HepG2 (cell line): Measurements from ENCODE around the gene YJEFN3. TPM values are rescaled to one million over a fixed set of nuclear protein-coding genes. Genes with fewer than 3 reads are reported as not detected.

Source experiments
- ELF1 ChIP-seq: sonication (generic); formaldehyde crosslinking; IDR thresholded peaks from 2 replicates; pipeline ENCODE4 v1.4.0; 2020; ENCODE audit warnings: missing genetic modification reagents
- FLYWCH1 ChIP-seq: sonication (generic); formaldehyde crosslinking; IDR thresholded peaks from 2 replicates; pipeline ENCODE4 v1.8.1; 2023; ENCODE audit warnings: mild to moderate bottlenecking, missing genetic modification reagents
- GATAD1 ChIP-seq: IDR thresholded peaks from 2 replicates; pipeline ENCODE4 v1.6.1; 2016; ENCODE audit warnings: missing genetic modification reagents, missing compliant biosample characterization
- NFRKB ChIP-seq: fragments of 450-650 bp; IDR thresholded peaks from 2 replicates; pipeline ENCODE4 v1.6.1; 2017
- PHB2 ChIP-seq: fragments of 450-650 bp; IDR thresholded peaks from 2 replicates; pipeline ENCODE4 v1.6.1; 2018; ENCODE audit not compliant: partially characterized antibody
- SKI ChIP-seq: fragments of 450-650 bp; IDR thresholded peaks from one replicate; pipeline ENCODE4 v1.6.1; 2018; ENCODE audit warnings: mild to moderate bottlenecking; ENCODE audit not compliant: partially characterized antibody
- ZBTB8A ChIP-seq: sonication (generic); formaldehyde crosslinking; IDR thresholded peaks from 2 replicates; pipeline ENCODE4 v1.4.0; 2020; ENCODE audit warnings: mild to moderate bottlenecking, low read depth, missing genetic modification reagents, borderline replicate concordance
- ZFP36 ChIP-seq: fragments of 150-350 bp; IDR thresholded peaks from 2 replicates; pipeline ENCODE4 v1.6.1; 2018; ENCODE audit warnings: borderline replicate concordance, low read length, low read depth; ENCODE audit not compliant: partially characterized antibody
- ZNF484 ChIP-seq: sonication (generic); formaldehyde crosslinking; IDR thresholded peaks from 2 replicates; pipeline ENCODE4 v1.5.1; 2020; ENCODE audit warnings: mild to moderate bottlenecking, low read depth, missing genetic modification reagents, borderline replicate concordance
- ZNF569 ChIP-seq: sonication (generic); formaldehyde crosslinking; IDR thresholded peaks from 2 replicates; pipeline ENCODE4 v1.5.0; 2020; ENCODE audit warnings: mild to moderate bottlenecking, missing genetic modification reagents, moderate library complexity, borderline replicate concordance
- ZNF703 ChIP-seq: sonication (generic); formaldehyde crosslinking; IDR thresholded peaks from 2 replicates; pipeline ENCODE4 v1.5.1; 2020; ENCODE audit warnings: missing genetic modification reagents, mild to moderate bottlenecking, moderate library complexity, borderline replicate concordance
- polyA plus RNA-seq, 8 experiments: library from polyadenylated mRNA; depleted of rRNA in 3 of 8; stranded (reverse) in 7 of 8; unstranded in 1 of 8; fragments of >200 nt; fragmentation: Illumina TruSeq in 4 of 8; extraction: Trizol in 4 of 8; gene quantifications; 2 replicates each; pipeline versions ENCODE4 v1.2.1 to v1.2.3, GENCODE V29; 2011 to 2016; ENCODE audit warnings: low read depth in 4 of 8, missing spikeins in 1 of 8, mixed read lengths in 1 of 8; ENCODE audit not compliant: insufficient read depth in 1 of 8
- total RNA-seq, 5 experiments: library from RNA; depleted of rRNA; stranded (reverse); fragments of >200 nt; fragmentation: Illumina TruSeq; extraction: Trizol; gene quantifications; 2 replicates each; pipeline ENCODE4 v1.2.3, GENCODE V29; 2016; ENCODE audit warnings: low read depth in 1 of 5
- TF ChIP-seq, protein P1 (sequence below): sonication (generic); formaldehyde crosslinking; IDR thresholded peaks from 2 replicates; pipeline ENCODE4 v1.4.0; 2020; ENCODE audit warnings: mild to moderate bottlenecking, missing genetic modification reagents, borderline replicate concordance
- TF ChIP-seq, protein P2 (sequence below): sonication (generic); formaldehyde crosslinking; IDR thresholded peaks from 2 replicates; pipeline ENCODE4 v1.8.0; 2022; ENCODE audit warnings: low read depth, missing genetic modification reagents
- TF ChIP-seq, protein P3 (sequence below): sonication (generic); formaldehyde crosslinking; IDR thresholded peaks from 2 replicates; pipeline ENCODE4 v1.4.0; 2020; ENCODE audit warnings: missing genetic modification reagents, borderline replicate concordance
- TF ChIP-seq, protein P4 (sequence below): sonication (generic); formaldehyde crosslinking; IDR thresholded peaks from 2 replicates; pipeline ENCODE4 v1.4.0; 2020; ENCODE audit warnings: missing genetic modification reagents
- TF ChIP-seq, protein P5 (sequence below): sonication (generic); formaldehyde crosslinking; IDR thresholded peaks from 2 replicates; pipeline ENCODE4 v1.4.0; 2020; ENCODE audit warnings: mild to moderate bottlenecking, missing genetic modification reagents

Gene YJEFN3
- total and polyA plus RNA-seq, 2 of the 13 experiments (the other 11 are each of a cell fraction or from before 2014, with no cell fraction given): 0.89 to 4.0 TPM

DNA sequence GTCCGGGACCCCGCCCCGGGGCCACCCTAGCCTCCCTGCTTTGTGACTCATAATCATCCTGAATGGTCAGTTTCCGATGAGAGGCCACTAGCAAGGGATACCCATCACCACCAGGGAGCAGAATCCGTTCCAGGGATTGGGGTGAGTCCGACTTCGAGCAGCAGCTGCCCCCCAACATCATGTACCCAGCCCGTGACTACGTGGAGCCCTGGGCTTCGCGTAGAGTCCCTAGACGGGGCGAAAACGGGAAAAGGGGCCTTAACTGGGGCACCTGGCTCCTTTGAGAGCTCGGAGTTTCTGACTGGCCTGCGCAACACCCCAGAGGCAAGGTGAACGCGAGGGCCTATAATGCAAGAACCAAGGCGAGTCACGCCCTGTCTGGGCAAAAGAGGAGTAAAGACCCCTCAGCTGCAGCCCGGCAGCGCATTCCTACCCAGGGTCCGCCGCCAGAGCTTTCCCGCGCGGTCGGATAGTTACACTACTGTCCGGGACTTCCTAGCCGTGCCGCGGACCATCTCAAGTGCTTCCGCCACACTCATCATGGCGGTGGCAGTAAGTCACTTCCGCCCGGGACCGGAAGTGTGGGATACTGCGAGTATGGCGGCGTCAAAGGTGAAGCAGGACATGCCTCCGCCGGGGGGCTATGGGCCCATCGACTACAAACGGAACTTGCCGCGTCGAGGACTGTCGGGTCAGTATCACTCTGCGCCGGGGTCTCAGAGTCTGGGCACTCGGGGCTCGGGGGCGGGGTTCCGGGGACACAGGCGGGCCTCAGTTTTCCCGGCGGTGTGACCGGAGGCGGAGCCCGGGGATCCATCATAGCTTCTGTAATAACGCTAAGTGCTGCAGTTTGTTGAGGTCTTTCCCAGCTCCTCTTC lies 12.8 kb upstream of the YJEFN3 start, which contains the start of gene NDUFA13 (continued):
- TF ChIP-seq FLYWCH1 (CRISPR knock-in tag) (no peak), NFRKB (no peak; the same call in 1 of the 2 replicates), PHB2 (no peak), ELF1 (CRISPR knock-in tag) (peak; percentile 100), ZNF484 (CRISPR knock-in tag) (no peak), ZFP36 (no peak), ZNF569 (CRISPR knock-in tag) (no peak), GATAD1 (CRISPR knock-in tag) (peak; percentile 91), ZNF703 (CRISPR knock-in tag) (no peak; the same call in 1 of the 2 replicates), ZBTB8A (CRISPR knock-in tag) (no peak), SKI (no peak)
- TF ChIP-seq, protein P1, sequence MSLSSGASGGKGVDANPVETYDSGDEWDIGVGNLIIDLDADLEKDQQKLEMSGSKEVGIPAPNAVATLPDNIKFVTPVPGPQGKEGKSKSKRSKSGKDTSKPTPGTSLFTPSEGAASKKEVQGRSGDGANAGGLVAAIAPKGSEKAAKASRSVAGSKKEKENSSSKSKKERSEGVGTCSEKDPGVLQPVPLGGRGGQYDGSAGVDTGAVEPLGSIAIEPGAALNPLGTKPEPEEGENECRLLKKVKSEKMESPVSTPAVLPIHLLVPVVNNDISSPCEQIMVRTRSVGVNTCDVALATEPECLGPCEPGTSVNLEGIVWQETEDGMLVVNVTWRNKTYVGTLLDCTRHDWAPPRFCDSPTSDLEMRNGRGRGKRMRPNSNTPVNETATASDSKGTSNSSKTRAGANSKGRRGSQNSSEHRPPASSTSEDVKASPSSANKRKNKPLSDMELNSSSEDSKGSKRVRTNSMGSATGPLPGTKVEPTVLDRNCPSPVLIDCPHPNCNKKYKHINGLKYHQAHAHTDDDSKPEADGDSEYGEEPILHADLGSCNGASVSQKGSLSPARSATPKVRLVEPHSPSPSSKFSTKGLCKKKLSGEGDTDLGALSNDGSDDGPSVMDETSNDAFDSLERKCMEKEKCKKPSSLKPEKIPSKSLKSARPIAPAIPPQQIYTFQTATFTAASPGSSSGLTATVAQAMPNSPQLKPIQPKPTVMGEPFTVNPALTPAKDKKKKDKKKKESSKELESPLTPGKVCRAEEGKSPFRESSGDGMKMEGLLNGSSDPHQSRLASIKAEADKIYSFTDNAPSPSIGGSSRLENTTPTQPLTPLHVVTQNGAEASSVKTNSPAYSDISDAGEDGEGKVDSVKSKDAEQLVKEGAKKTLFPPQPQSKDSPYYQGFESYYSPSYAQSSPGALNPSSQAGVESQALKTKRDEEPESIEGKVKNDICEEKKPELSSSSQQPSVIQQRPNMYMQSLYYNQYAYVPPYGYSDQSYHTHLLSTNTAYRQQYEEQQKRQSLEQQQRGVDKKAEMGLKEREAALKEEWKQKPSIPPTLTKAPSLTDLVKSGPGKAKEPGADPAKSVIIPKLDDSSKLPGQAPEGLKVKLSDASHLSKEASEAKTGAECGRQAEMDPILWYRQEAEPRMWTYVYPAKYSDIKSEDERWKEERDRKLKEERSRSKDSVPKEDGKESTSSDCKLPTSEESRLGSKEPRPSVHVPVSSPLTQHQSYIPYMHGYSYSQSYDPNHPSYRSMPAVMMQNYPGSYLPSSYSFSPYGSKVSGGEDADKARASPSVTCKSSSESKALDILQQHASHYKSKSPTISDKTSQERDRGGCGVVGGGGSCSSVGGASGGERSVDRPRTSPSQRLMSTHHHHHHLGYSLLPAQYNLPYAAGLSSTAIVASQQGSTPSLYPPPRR (CRISPR knock-in tag): no peak; the same call in 1 of the 2 replicates
- TF ChIP-seq, protein P2, sequence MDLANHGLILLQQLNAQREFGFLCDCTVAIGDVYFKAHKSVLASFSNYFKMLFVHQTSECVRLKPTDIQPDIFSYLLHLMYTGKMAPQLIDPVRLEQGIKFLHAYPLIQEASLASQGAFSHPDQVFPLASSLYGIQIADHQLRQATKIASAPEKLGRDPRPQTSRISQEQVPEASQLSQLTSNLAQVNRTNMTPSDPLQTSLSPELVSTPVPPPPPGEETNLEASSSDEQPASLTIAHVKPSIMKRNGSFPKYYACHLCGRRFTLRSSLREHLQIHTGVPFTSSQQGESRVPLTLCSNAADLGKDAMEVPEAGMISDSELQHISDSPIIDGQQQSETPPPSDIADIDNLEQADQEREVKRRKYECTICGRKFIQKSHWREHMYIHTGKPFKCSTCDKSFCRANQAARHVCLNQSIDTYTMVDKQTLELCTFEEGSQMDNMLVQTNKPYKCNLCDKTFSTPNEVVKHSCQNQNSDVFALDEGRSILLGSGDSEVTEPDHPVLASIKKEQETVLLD (CRISPR knock-in tag): no peak
- TF ChIP-seq, protein P3, sequence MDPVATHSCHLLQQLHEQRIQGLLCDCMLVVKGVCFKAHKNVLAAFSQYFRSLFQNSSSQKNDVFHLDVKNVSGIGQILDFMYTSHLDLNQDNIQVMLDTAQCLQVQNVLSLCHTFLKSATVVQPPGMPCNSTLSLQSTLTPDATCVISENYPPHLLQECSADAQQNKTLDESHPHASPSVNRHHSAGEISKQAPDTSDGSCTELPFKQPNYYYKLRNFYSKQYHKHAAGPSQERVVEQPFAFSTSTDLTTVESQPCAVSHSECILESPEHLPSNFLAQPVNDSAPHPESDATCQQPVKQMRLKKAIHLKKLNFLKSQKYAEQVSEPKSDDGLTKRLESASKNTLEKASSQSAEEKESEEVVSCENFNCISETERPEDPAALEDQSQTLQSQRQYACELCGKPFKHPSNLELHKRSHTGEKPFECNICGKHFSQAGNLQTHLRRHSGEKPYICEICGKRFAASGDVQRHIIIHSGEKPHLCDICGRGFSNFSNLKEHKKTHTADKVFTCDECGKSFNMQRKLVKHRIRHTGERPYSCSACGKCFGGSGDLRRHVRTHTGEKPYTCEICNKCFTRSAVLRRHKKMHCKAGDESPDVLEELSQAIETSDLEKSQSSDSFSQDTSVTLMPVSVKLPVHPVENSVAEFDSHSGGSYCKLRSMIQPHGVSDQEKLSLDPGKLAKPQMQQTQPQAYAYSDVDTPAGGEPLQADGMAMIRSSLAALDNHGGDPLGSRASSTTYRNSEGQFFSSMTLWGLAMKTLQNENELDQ (CRISPR knock-in tag): peak; percentile 58
- TF ChIP-seq, protein P4, sequence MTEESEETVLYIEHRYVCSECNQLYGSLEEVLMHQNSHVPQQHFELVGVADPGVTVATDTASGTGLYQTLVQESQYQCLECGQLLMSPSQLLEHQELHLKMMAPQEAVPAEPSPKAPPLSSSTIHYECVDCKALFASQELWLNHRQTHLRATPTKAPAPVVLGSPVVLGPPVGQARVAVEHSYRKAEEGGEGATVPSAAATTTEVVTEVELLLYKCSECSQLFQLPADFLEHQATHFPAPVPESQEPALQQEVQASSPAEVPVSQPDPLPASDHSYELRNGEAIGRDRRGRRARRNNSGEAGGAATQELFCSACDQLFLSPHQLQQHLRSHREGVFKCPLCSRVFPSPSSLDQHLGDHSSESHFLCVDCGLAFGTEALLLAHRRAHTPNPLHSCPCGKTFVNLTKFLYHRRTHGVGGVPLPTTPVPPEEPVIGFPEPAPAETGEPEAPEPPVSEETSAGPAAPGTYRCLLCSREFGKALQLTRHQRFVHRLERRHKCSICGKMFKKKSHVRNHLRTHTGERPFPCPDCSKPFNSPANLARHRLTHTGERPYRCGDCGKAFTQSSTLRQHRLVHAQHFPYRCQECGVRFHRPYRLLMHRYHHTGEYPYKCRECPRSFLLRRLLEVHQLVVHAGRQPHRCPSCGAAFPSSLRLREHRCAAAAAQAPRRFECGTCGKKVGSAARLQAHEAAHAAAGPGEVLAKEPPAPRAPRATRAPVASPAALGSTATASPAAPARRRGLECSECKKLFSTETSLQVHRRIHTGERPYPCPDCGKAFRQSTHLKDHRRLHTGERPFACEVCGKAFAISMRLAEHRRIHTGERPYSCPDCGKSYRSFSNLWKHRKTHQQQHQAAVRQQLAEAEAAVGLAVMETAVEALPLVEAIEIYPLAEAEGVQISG (CRISPR knock-in tag): peak; percentile 98
- TF ChIP-seq, protein P5, sequence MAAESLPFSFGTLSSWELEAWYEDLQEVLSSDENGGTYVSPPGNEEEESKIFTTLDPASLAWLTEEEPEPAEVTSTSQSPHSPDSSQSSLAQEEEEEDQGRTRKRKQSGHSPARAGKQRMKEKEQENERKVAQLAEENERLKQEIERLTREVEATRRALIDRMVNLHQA (CRISPR knock-in tag): no peak
